ENCODE data around the gene TAOK1.
"Not testable (repeated sequence)": the region's sequence is repeated elsewhere in the genome, so short reads cannot be mapped to it uniquely, and the experiment has no call there.

Gene TAOK1

GRCh38 chr17:29555840-29556239 is 165.7 kb downstream of the TAOK1 start:
- no peak for DNase-seq

GRCh38 chr17:29557085-29557738 is 167.0 kb downstream of the TAOK1 start:
- DNase-seq = no peak

- no peak for DNase-seq
These were observed 167.6 kb downstream of the TAOK1 start for GRCh38 chr17:29557739-29558116.

GRCh38 chr17:29558139-29558538 is 168.0 kb downstream of the TAOK1 start:
- DNase-seq = not testable (repeated sequence)

- DNase-seq = no peak
These were observed 169.5 kb downstream of the TAOK1 start for GRCh38 chr17:29559640-29560039.

GRCh38 chr17:29560316-29560715 is 170.2 kb downstream of the TAOK1 start:
- no peak for DNase-seq

- no peak for DNase-seq
These were observed 171.7 kb downstream of the TAOK1 start for GRCh38 chr17:29561554-29562517.

GRCh38 chr17:29562615-29563014 is 172.5 kb downstream of the TAOK1 start:
- no peak for DNase-seq

- no peak for DNase-seq
These were observed 173.7 kb downstream of the TAOK1 start for GRCh38 chr17:29563816-29564215.

- DNase-seq = peak; percentile 15
These were observed 175.7 kb downstream of the TAOK1 start for GRCh38 chr17:29565643-29566472.

- peak; percentile 65 for DNase-seq
These were observed 176.5 kb downstream of the TAOK1 start, which contains the start of gene ABHD15 for GRCh38 chr17:29566473-29567303. ABHD15 (minus strand) TSS chr17:29567037; CDS start chr17:29566966, 71 bp downstream.

- DNase-seq = no peak
These were observed 177.1 kb downstream of the TAOK1 start for GRCh38 chr17:29567304-29567553.

GRCh38 chr17:29567554-29568330 is 177.6 kb downstream of the TAOK1 start:
- DNase-seq = peak; percentile 37

GRCh38 chr17:29568331-29569244 is 178.4 kb downstream of the TAOK1 start, which contains the start of gene TP53I13:
TP53I13 (plus strand) TSS chr17:29568701; CDS start chr17:29568759, 58 bp downstream.
- peak; percentile 66 for DNase-seq

- no peak for DNase-seq
These were observed 179.2 kb downstream of the TAOK1 start for GRCh38 chr17:29569245-29569950.

GRCh38 chr17:29570521-29570920 is 180.4 kb downstream of the TAOK1 start:
- DNase-seq = no peak

GRCh38 chr17:29571486-29571882 is 181.3 kb downstream of the TAOK1 start:
- DNase-seq = no peak

- no peak for DNase-seq
These were observed 181.9 kb downstream of the TAOK1 start for GRCh38 chr17:29571883-29572681.

Measured in COR-L47 (cell line).